GM12801 (cell line): Measurements from ENCODE around the gene FILIP1L.

ENCODE experiments used
- CTCF ChIP-seq: IDR thresholded peaks from one replicate; pipeline ENCODE4 v1.5.1; 2011; ENCODE audit warnings: control low read depth; ENCODE audit not compliant: insufficient read length; ENCODE audit errors: extremely low read depth

The FILIP1L gene

GRCh38 chr3:100087198-100087597 lies 27.1 kb downstream of the FILIP1L start:
- TF ChIP-seq CTCF, result no peak

GRCh38 chr3:100086401-100086800 lies 27.9 kb downstream of the FILIP1L start:
- no peak for TF ChIP-seq CTCF

- no peak for TF ChIP-seq CTCF
Measured at GRCh38 chr3:100084100-100084806, 30.0 kb downstream of the FILIP1L start.

- TF ChIP-seq CTCF, result no peak
Measured at GRCh38 chr3:100083209-100083608, 31.1 kb downstream of the FILIP1L start.

GRCh38 chr3:100082714-100083113 lies 31.6 kb downstream of the FILIP1L start:
- TF ChIP-seq CTCF, result no peak

- no peak for TF ChIP-seq CTCF
Measured at GRCh38 chr3:100081986-100082692, 32.2 kb downstream of the FILIP1L start.

GRCh38 chr3:100081311-100081710 lies 33.0 kb downstream of the FILIP1L start:
- TF ChIP-seq CTCF, result no peak
